GM21528 (cell line): ENCODE measurements around the gene PHF12.
"Not testable (repeated sequence)": the region's sequence is repeated elsewhere in the genome, so short reads cannot be mapped to it uniquely, and the experiment has no call there.

Experiments
- ATAC-seq: cut with Tn5 transposase; IDR thresholded peaks from one replicate; pipeline ENCODE4 v1.9.1; 2021; ENCODE audit warnings: mild to moderate bottlenecking, moderate library complexity; ENCODE audit not compliant: unreplicated experiment, low FRiP score

PHF12 gene

DNA sequence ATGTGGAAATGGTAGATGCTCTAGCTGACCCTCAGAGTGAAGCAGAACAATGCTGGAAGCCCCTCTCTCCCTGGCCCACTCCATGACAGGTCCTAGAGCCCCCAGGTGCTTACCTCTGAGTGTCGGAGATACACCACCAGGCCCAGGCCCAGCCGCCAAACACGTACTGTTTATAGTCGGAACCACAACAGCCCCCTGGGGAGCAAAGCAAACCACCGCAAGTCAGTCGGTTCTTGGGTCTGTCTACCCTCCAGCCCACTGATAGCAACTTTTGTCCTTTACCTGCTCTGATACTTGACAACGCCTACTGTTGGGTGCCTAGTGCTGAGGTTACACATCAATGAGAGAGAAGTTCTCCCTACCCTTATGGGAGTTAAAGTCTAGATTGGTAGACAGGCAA lies 62.5 kb downstream of the PHF12 start:
- no peak for ATAC-seq

DNA sequence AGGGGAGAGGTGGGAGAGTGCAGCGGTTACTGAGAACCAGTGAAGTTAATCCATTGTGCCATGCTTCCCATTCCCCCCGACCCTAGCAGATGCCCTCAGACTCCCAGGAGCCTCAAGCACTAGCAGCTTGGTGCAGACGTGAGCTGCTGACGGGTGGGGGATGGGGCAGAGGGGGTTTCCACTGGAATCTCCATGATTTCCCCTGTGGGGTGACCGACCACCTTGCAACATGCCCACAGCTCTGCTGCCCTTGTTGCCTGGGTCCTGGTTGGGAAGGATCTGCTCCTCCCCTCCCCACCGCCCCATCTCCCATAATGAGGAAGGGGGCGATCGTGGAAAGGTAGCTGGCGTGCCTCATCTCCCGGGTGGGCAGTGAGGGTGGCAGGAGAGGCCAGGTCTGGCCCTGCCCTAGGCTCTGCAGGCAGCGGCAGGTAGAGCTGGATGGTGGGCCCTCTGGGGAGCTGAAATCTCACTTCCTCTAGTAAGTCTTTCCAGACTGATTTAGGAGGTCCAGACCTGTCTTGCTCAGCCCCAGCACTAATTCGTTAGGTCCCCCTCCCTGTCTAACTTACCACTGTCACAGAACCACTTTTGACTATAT lies 63.3 kb downstream of the PHF12 start:
- no peak for ATAC-seq

DNA sequence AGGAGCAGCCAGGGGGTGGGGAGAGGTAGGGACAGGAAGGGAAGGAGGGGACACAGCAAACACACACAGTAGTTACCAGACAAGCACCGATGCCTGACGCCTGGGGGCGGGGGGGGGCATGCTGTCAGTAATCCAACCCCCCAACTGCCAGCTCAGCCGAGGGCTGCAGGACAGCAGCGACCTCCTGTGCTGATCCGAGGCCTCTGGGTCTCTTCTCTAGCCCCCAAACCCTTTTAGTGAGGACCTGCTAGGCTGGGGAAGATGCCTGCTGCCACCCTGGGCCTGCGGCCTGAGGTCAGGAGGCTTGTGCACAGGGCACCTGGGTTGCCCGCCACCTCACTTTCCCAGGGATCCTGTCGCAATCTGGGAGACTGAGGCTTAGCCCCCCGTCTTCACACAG lies 65.4 kb downstream of the PHF12 start:
- ATAC-seq, result no peak

DNA sequence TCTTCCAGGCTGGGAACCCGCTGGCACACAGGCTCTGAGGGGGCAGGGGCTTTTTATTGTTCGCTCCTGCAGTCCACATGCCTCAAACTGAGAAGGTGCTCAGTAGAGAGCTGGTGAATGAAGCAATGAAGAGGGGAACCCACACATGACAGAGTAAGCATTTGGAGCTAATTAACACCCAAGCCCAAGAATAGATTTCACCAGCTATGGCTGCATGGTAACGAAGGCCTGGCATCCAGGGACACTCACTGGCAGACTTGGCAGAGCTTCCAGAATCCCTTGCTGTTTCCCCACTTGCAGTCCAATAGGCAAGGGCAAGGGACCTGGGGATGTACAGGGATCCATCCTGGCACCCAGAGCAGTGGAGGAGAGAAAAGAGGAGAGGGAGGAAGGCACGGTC lies 66.0 kb downstream of the PHF12 start:
- no peak for ATAC-seq

DNA sequence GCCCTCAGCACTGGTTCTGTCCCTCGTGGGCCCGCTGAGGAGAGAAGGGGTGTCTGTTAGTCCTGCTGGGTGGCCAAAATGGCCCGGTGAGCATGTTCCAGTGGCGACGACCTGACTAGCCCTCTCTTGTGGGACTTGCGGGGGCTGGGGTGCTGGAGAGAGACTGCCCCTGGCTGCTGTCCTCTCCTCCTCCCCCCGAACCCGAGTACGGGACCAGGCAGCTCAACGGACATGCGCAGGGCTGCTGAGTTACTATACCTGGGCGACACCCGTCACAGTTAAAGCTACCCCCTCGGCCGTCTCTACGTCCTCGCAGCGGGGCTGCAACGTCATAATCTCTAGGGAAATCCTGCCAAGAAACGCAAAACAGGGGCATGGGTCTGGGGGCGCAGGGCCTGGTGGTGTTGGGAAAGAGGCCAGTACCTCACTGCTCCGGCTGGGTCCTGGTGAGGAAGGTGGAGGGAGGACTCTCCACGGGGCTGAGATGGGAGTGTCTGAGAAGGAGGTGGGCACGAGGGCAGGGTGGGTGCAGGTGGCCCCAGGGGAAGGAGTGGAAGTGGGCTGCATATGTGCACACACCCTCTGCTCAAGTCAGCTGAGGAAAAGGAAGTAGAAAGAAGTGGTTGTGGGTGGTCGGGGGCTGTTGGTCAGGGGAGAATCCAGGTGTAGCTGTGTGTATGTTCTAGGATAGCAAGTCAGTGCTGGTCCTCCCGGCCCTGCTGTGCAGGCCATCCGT lies 67.2 kb downstream of the PHF12 start:
- no peak for ATAC-seq

DNA sequence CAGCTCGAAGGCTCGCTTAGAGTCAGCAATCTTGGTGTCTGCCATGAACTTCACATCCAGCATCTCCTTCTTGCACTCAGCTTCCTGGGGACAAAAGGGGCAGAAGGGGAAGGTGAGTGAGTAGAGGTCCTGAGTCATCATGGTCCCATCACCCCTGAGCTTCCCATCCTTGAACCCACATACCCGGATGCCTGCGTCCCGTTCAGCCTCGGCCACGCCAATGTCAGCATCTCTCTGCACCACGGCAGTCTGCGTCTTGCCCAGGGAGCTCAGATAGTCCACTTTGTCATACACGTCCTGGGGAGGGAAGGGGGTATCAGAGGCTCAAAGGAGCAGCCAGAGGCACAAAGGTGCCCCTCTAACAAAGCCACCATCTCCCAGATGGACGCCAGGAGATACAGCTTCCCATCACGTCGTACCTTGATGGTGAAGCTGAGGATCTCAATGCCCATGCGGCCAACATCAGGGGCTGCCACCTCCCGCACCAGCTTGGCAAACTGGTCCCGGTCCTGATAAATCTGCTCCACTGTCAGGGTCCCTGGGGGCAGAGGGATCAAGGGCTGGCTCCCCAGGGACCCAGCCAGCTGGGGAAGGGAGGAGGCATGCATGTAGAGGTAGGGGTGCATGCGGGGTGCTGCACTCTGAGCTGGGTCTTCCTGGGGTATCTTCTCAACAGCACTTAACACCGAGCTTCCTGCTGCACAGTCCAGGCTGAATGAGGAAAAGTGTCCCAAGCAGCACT lies 69.0 kb downstream of the PHF12 start:
- ATAC-seq, result no peak

DNA sequence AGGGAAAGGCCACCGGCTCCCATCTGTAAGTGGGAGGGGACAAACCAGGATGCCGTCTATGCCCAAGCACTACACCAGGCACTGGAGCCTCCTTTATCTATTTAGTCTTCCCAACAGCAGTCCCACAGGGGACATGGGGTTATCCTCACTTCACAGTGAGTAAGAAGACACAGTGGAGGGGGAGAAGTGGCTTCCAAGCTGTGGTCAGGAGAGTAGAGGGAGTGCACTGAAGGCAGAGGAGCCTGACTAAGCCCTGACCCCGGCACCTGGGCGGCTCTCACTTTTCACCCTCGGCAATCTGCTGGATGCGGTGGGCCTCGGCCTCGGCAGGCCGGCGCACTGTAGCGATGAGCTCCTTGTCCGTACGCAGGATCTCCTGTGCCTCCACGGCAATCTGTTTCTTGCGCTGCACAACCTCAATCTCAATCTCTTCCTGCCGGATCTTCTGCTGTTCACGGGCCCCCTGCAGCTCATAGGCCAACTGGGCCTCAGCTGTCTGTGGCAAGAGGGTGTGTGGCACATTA lies 69.7 kb downstream of the PHF12 start:
- no peak for ATAC-seq

DNA sequence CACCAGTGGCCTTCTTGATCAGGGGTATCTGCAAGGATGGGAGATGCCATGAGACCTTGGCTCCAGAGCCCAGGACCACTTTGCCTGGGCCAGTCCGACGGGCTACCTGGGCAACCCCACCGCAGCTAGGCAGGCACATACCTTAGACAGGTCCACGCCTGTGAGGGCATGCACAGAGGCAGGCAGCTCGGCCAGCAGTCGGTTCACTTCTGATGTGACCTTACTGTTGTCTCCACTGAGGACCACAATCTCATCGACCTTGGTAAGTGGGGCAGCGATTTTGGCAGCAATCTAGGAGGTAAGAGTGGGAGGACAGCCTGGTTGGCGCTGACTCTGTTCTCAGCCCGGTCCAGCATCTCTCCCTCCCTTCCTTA lies 70.8 kb downstream of the PHF12 start:
- ATAC-seq, result no peak

DNA sequence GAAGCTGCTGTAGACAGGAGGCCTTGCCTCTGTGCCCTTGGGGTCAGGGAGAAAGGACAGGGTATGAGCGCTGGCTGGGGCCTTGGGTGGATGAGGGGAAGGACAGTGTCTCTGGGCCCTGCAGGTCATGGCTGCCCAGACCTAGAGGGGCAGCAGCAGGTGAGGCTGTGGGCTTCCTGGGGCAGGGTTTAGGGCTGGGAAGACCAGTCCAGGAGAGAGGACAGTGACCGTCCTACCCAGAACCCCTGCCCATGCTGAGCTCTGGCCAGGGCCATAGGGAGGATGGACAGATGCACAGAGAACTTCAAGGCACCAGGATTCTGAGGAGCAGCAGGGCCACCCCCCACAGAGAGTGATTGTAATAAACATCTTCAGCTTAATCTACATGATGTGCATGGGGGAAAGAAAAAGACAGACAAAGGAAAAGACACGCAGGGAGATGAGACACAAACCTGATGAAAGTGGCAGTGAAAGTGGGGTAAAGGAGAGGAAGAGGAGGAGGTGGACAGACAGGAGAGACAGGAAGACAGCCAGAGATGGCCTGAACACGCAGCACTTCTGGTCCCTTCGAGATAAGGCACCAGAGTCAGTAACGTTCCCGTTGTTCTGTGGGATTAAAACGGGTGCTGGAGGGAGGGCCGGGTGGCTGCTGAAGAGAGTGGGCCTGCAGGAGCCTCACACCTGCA lies 71.3 kb downstream of the PHF12 start:
- ATAC-seq, result no peak

DNA sequence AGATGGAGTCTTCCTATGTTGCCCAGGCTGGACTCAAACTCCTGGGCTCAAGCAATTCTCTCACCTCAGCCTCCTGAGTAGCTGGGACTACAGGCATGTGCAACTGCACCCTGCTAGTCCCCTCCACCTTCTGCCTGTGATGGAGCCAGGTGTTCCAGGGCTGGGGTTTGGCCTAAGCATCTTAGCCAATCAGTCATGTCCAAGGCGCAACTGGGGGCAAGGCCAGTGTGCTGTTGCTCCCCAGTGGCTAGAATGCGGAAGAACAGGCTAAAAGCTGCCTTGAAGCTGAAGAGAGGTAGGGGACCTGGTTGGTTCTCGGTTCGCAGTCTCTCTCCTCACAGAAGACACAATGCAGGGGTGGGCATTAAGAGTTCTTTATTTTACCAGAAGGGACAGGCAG lies 72.3 kb downstream of the PHF12 start:
- ATAC-seq, result no peak

DNA sequence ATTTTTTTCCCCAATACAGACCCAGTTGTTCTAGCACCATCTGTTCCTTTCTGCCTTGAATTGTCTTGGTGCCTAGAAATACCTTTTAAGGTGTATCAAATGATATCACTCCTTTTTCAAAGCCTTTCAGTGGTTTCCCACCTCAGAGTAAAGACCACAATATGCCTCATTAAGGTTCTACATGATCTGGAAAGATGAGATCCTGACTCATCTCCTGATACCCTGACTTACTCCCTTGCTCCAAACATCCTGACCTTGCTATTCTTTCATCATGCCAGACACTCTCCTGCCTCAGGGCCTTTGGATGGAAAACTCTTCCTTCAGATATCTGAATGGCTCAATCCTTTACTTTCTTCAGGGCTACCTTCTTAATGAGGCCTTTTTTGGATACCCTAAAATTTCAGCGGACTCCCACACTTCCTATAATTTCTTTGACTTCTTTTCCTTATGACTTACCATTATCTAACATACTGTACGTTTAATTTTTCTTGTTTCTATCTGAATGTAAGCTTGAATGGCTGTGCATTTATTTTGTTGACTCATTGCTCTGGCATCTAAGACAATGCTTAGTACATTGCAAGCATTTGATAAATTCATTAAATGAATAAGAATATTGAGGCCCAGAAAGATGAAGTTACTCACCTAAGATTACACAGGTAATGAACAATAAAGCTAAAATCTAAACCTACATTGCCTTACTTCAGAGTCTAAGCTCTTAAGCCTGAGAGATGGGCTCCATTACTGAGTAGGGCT lies 73.0 kb downstream of the PHF12 start:
- ATAC-seq, result no peak

DNA sequence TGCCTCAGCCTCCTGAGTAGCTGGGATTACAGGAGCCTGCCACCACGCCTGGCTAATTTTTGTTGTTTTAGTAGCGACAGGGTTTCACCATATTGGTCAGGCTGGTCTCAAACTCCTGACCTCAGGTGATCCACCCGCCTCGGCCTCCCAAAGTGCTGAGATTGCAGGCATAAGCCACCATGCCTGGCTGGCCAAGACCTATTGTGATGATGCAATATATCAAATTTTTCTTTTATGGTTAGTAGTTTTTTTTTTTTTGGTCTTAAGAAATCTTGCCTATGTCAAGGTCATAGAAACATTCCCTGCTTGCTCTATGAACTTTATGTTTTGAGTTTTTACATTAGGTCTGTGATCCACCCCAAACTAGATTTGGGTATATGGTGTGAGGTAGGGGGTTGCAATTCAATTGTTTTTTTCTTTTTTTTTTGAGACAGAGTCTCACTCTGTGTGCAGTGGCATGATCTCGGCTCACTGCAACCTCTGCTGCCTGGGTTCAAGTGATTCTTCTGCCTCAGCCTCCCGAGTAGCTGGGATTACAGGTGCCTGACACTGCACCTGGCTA lies 74.1 kb downstream of the PHF12 start:
- ATAC-seq, result not testable (repeated sequence)

DNA sequence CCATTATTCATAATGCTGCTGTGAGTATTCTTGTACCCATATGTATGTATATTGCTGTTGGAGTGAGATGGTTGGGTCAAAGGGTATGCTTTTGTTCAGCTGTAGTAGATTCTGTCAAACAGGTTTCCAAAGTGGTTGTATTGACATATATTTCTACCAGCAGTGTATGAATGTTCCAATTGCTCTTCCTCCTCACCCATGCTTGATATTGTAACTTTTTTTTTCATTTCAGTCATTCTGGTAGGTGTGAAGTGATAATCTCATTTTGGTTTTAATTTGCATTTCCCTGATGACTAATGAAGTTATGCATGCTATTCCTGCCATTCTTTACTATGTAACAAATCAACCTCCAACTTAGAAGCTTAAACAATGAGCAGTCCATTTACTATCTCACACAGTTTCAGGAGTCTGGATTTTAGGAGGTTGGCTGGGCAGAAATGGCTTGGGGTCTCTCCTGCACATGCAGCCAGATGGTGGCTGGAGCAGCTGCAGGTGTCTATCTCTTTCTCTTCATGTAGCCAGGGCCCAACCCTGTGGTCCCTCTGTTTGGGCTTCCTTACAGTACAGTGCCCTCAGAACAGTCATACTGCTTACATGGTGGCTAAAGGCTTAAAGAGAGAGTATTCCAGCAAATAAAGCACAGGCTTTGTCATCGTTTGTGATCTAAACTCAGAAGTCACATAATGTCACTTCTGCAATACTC lies 75.3 kb downstream of the PHF12 start:
- ATAC-seq, result no peak

DNA sequence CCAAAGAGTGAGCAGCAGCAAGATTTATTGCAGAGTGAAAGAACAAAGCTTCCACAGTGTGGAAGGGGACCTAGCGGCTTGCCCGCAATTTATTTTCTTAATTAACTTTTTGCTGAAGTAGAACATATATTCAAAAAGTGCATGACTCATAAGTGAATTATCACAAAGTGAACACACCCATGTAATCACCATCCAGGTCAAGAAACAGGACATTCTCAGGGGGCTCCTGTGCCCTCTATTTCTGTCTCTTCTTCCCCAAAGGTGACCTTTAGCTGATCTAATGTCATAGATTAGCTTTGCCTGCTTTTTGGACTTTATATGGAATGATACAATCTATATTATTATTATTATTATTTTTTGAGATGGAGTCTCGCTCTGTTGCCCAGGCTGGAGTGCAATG lies 76.6 kb downstream of the PHF12 start:
- no peak for ATAC-seq

DNA sequence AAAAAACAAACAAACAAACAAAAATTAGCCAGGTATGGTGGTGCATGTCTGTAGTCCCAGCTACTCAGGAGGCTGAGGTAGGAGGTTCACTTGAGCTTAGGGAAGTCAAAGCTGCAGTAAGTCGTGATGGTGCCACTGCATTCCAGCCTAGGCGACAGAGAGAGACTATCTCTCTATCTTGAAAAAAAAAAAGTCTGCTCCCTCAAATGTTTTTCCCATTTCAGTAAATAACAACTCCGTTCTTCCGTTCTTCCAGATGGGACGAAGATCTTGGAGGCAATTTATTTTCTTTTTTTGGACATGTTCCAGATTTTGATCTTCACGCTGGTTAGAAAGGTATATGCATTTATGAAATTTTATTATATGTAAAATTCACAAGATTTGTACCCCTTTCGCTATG lies 77.5 kb downstream of the PHF12 start:
- ATAC-seq, result no peak

DNA sequence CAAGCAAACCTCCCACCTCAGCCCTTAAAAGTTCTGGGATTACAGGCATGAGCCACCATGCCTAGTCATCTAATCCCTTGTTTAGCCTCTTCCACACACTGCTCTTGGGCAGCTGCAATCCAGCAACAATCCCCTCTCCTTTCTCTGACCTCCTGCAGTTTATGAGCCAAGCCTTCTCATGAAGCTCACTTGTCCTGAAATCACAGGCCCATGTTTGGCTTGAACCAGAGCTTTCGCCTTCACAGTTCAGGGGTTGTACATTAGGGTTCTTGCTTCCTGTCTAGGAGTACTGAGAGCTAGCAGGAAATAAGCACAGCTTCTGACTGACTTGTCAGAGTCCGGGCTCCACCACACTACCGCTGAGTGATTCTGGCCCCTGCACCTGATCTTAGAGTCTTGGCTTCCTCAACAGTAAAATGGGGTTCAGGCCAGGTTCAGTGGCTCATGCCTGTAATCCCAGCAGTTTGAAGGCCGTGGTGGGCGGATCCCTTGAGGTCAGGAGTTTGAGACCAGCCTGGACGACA lies 80.2 kb downstream of the PHF12 start:
- peak; percentile 77 for ATAC-seq

DNA sequence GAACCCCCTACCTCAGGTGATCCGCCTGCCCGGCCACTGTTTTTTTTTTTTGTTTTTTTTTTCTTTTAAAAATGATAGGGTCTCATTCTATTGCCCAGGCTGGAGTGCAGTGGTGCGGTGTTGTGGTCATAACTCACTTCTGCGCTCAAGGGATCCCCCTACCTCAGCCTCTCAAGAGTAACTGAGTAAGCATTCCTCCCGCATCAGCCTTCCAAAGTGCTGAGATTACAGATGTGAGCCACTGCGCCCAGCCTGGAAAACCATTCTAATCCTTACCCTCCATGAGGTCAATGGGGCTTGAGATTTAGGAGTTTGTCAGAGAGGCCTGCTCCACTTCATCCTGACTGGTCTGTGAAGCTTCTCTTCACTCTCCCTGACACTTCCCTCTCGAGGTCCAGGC lies 84.0 kb downstream of the PHF12 start:
- ATAC-seq, result no peak

DNA sequence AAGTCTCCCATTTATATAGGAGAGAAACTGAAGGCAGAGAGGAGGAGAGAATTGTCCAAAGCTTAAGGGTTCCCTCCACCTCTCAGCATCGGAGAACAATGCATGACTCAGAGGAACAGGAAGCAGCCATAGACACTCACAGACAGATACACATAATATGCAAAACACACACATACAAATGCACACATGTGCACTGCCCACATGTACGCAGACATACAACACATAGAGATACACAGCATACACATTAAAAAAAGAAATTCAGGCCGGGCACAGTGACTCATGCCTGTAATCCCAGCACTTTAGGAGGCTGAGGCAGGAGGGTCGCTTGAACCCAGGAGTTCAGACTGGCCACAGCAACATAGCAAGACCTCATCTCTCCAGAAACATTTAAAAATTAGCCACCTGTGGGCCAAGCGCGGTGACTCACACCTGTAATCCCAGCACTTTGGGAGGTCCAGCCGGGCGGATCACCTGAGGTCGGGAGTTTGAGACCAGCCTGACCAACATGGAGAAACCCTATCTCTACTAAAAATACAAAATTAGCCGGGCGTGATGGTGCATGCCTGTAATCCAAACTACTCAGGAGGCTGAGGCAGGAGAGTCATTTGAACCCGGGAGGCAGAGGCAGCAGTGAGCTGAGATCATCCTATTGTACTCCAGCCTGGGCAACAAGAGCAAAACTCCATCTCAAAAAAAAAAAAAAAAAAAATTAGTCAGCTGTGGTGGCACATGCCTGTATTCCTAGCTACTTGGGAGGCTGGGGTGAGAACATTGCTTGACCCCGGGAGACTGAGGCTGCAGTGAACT lies 85.2 kb downstream of the PHF12 start:
- ATAC-seq, result no peak
